Upper lobe of left lung (tissue), 6 donors: ENCODE measurements around the gene EXT2. TPM values are rescaled to one million over a fixed set of nuclear protein-coding genes. Genes with fewer than 3 reads are reported as not detected.

Experiments used
- ATAC-seq, 2 donors: fragments of 200-7000 bp; cut with Tn5 transposase; one replicate each; pipeline ENCODE4 v1.9.1; 2022; ENCODE audit warnings: mild to moderate bottlenecking in 2 of 2, moderate library complexity in 2 of 2; ENCODE audit not compliant: low FRiP score in 2 of 2
- DNase-seq, 2 donors: peaks; one replicate each; pipeline ENCODE4 v3.0.0-alpha.2; 2019 to 2020
- H3K27ac ChIP-seq, 4 donors: fragments of 200-600 bp; sonication (generic); one replicate each; pipeline ENCODE4 v1.5.1; 2016 to 2019
- H3K27me3 ChIP-seq, 4 donors: fragments of 200-600 bp; sonication (generic); one replicate each; pipeline ENCODE4 v1.5.1; 2017 to 2019
- H3K36me3 ChIP-seq, 4 donors: fragments of 200-600 bp; sonication (generic); one replicate each; pipeline ENCODE4 v1.5.1; 2016 to 2019
- H3K4me1 ChIP-seq, 4 donors: fragments of 200-600 bp; sonication (generic); one replicate each; pipeline ENCODE4 v1.5.1; 2018 to 2019
- H3K4me3 ChIP-seq, 4 donors: fragments of 200-600 bp; sonication (generic); one replicate each; pipeline ENCODE4 v1.5.1; 2017 to 2019; ENCODE audit warnings: mild to moderate bottlenecking in 2 of 4, moderate library complexity in 1 of 4
- H3K9me3 ChIP-seq, 4 donors: fragments of 200-600 bp; sonication (generic); one replicate each; pipeline ENCODE4 v1.5.1; 2018 to 2019
- EP300 ChIP-seq, 4 donors: sonication (generic); formaldehyde crosslinking; IDR thresholded peaks; one replicate each; pipeline ENCODE4 v1.5.1; 2017; ENCODE audit warnings: antibody characterized with exemption in 4 of 4, control low read depth in 2 of 4
- POLR2A ChIP-seq, 4 donors: fragments of 450-650 bp; IDR thresholded peaks; one replicate each; pipeline ENCODE4 v1.5.1; 2016 to 2017; ENCODE audit warnings: antibody characterized with exemption in 4 of 4, mild to moderate bottlenecking in 2 of 4
- POLR2AphosphoS5 ChIP-seq, 2 donors: sonication (generic); formaldehyde crosslinking; IDR thresholded peaks; one replicate each; pipeline ENCODE4 v1.5.1; 2017; ENCODE audit warnings: antibody characterized with exemption in 2 of 2
- WGBS, 2 donors: methylation state at CpG; one replicate each; pipeline ENCODE4 v1.1.5; 2017 to 2018; 5-methylcytosine and 5-hydroxymethylcytosine counted together
- total RNA-seq, 6 donors: library from RNA; depleted of rRNA in 4 of 6; stranded (reverse); fragments of >200 nt in 4 of 6; gene quantifications; one replicate each; pipeline versions ENCODE4 v1.1.0 to v1.2.1, GENCODE V29; 2016 to 2021
- TF ChIP-seq, protein P1 (sequence below), 6 experiments: fragments of 450-650 bp in 4 of 6; fragments of 200-600 bp in 2 of 6; sonication (generic) in 2 of 6; IDR thresholded peaks; one replicate each; pipeline ENCODE4 v1.5.1; 2016 to 2019; ENCODE audit warnings: antibody characterized with exemption in 6 of 6
- donor health status: DM: no; HTN: no; CAD: no; lungs with moderate emphysema.
- donor health status: DM: no; HTN: yes; CAD: no; lungs with severe emphysema.

Gene EXT2
- total RNA-seq, 6 donors from 2014 or later = 45.3 to 64.0 (median 57.4) TPM

DNA sequence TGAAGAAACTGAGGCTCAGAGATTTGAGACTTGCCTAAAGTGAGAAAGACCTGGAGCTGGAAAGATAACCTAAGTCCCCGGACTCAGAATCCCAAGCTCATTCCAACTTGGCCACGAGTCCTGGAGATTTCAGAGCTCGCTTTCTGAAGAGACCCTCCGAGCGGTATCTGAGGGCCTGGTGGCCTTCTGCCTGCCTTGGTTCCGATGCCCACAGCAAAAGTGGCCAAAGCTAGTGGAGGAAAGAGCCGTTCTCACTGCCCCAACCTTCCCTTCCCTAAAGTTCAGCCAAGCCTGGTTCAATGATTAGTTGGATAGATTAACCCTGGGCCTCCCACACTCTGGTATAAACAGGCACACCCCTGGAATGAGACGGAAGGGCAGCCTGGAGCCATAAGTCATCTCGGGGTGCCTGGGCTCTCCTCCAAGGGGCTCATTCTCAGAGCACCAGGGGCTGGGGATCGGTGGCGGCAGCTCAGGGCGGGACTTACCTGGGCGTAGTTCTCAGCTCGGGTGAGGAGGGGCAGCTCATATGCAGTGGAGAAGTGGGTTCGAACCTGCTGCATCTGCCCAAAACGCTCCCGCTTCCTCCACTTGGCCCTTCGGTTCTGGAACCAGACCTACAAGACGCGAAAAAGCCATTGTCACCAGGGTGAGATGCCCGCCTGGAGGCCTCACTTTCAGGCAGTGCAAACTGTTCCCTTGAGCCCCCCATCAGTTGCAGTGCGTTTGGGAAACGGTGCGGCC lies 171.7 kb downstream of the EXT2 start:
- H3K4me3 ChIP-seq = no peak overlapping the region
- 88% methylated on average over 17 to 24 of the region's 24 CpGs for WGBS, 2 donors

DNA sequence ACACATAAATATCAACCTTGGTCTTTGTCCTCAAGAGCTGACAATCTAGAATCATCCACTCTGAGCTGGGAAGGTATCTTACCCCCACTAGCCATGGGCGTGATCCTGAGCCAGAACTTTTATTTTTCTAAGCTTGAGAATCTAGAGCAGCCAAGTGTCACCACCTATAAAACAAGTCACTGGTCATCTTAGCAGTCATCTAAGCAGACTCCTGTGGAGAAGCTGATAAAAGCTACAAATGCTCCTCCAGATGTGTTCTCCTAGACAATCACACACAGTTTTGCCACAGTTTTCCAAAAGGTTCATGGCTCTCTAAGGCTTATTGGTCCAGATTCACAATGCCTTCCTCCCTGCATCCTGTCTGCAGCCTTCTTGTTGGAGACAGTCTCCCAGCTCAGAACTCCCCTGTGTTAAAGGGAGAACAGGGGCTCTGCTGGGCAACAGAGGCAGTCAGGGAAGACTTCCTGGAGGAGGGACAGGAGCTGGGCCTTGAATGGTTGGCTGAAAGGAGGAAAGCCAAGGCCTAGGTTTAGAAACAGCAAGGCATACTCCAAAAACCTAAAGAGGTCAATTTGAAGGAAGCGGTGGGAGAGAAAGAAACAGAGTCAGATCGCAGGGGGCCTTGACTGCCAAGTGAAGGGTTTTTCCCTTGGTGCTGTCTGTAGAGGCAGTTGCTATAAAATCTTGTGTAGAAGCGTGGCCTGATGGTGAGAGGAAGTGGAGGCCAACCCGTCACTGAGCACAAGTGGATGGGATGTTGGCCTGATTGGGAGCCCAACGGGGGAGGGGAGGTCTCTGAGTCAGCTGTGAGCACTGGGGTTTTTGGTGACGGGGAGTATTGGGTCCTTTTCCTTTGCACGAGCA lies 172.5 kb downstream of the EXT2 start:
- no peaks in the 10 kb centered on the region for H3K27me3 ChIP-seq
- no peak for TF ChIP-seq POLR2A (IDR thresholded peaks at IDR 0.05)
- TF ChIP-seq EP300 (IDR thresholded peaks at IDR 0.05) = no peak
- TF ChIP-seq POLR2AphosphoS5 (IDR thresholded peaks at IDR 0.05) = no peak
- TF ChIP-seq, protein P1, sequence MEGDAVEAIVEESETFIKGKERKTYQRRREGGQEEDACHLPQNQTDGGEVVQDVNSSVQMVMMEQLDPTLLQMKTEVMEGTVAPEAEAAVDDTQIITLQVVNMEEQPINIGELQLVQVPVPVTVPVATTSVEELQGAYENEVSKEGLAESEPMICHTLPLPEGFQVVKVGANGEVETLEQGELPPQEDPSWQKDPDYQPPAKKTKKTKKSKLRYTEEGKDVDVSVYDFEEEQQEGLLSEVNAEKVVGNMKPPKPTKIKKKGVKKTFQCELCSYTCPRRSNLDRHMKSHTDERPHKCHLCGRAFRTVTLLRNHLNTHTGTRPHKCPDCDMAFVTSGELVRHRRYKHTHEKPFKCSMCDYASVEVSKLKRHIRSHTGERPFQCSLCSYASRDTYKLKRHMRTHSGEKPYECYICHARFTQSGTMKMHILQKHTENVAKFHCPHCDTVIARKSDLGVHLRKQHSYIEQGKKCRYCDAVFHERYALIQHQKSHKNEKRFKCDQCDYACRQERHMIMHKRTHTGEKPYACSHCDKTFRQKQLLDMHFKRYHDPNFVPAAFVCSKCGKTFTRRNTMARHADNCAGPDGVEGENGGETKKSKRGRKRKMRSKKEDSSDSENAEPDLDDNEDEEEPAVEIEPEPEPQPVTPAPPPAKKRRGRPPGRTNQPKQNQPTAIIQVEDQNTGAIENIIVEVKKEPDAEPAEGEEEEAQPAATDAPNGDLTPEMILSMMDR (IDR thresholded peaks at IDR 0.05) = no peak
- H3K27ac ChIP-seq = no peak overlapping the region
- DNase-seq (no peak), ATAC-seq (no peak)
- no peaks in the 10 kb centered on the region for H3K9me3 ChIP-seq
- WGBS, 2 donors = 81 to 82% methylated on average over 8 of the region's 8 CpGs
- H3K36me3 ChIP-seq = no peaks in the 10 kb centered on the region
- no peaks in the 10 kb centered on the region for H3K4me1 ChIP-seq
- no peak overlapping the region for H3K4me3 ChIP-seq

More for the DNA sequence above, 171.7 kb downstream of the EXT2 start:
- no peak for DNase-seq
- no peaks in the 10 kb centered on the region for H3K27me3 ChIP-seq
- H3K36me3 ChIP-seq = no peaks in the 10 kb centered on the region
- no peak overlapping the region for H3K27ac ChIP-seq
- ATAC-seq = no peak
- no peaks in the 10 kb centered on the region for H3K4me1 ChIP-seq
- TF ChIP-seq POLR2A (IDR thresholded peaks at IDR 0.05) = no peak
- no peak for TF ChIP-seq POLR2AphosphoS5 (IDR thresholded peaks at IDR 0.05)
- no peak for TF ChIP-seq EP300 (IDR thresholded peaks at IDR 0.05)
- TF ChIP-seq, protein P1 (IDR thresholded peaks at IDR 0.05) = no peak
- H3K9me3 ChIP-seq = no peaks in the 10 kb centered on the region

DNA sequence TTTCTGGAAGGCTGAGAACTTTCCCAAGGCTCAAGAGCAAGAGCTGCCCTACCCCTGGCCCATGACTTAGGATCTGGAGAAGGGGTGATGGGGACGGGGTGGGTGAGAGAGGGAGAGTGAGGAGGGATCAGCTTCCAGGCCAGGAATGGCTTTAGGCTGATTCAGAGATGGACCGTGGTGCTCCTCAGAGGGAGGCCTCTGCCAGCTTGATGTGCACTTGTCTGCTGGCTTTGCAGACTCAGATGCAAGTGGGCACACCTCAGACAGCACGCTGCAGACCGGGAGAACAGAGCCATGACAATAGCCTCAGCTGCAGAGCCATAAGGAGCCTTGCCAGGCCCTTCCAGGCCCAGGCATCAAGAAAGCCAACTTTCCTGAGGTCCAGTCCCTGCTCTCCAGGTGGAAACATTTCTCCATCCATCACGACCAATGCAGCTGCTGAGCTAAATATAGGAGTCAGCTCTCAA lies 173.2 kb downstream of the EXT2 start:
- TF ChIP-seq POLR2AphosphoS5 (IDR thresholded peaks at IDR 0.05) (no peak), EP300 (IDR thresholded peaks at IDR 0.05) (no peak), POLR2A (IDR thresholded peaks at IDR 0.05) (no peak)
- TF ChIP-seq, protein P1 (IDR thresholded peaks at IDR 0.05) = no peak
- H3K27ac ChIP-seq = no peak overlapping the region
- no peaks in the 10 kb centered on the region for H3K36me3 ChIP-seq
- H3K4me1 ChIP-seq = no peaks in the 10 kb centered on the region
- no peak overlapping the region for H3K4me3 ChIP-seq
- H3K9me3 ChIP-seq = no peaks in the 10 kb centered on the region
- H3K27me3 ChIP-seq = no peaks in the 10 kb centered on the region
- no peak for ATAC-seq
- DNase-seq = no peak
- 89 to 100% methylated on average over 2 to 5 of the region's 5 CpGs for WGBS, 2 donors

DNA sequence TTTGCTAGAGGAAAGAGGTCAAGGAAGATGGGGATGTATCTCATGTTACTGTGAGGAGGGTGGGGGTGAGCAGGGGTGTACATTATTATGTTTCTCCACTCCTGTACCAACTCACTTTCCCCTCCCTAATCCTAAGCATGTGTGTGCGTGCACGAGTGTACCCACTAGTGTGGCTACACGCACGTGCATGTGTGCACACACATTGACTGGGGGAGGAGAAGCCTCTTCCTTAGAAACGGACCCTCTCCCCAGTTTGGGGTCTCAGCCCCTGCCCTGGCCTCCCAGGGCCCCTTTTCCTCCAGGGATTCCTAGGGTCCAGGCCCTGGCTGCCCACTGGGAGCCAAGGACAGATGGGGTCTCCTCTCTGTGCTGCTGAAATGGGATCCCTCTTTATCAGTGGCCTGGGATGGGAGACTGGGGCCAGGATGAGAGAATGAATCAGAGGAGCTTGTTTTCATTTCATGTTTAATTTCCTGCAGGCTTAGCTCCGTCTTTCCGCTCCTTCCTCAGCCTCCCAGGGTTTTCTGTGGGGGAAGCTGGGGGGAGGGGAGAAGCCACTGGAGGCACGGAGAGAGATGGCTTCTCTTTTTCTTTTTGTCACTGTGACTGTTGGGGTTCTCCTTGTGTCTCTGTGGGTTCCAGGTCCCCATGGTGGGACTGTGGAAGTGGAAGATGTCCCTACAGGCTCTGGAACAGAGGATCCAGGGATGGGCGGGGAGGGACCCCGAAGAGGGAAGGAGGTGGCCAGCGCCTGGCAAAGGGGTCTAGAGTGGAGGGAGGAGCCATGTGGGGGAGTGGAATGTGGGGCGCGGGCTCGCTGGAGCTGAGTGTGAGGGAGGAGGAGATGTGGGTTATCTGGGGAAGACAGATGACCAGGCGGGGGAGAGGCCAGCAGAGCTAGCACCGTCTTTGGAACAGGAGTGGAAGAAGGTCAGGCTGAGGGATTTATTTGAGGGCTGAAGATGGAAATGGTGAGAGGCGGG lies 174.2 kb downstream of the EXT2 start:
- Histone ChIP-seq H3K4me1 (no peaks in the 10 kb centered on the region), H3K27me3 (no peaks in the 10 kb centered on the region), H3K27ac (no peak overlapping the region), H3K4me3 (no peak overlapping the region), H3K9me3 (no peaks in the 10 kb centered on the region), H3K36me3 (no peaks in the 10 kb centered on the region)
- DNase-seq (no peak), ATAC-seq (peak in 1 of 2 donors; percentile 61)
- WGBS, 2 donors = 70 to 74% methylated on average over 16 to 17 of the region's 17 CpGs
- TF ChIP-seq, protein P1 (IDR thresholded peaks at IDR 0.05) = no peak
- TF ChIP-seq POLR2A (IDR thresholded peaks at IDR 0.05) (no peak), EP300 (IDR thresholded peaks at IDR 0.05) (no peak), POLR2AphosphoS5 (IDR thresholded peaks at IDR 0.05) (no peak)
